SK-N-MC (cell line): ENCODE measurements around the gene NR3C1.

Experiments
- EZH2 ChIP-seq: fragments of 200-600 bp; sonication (generic); IDR thresholded peaks from one replicate; pipeline ENCODE4 v1.6.1; 2017; ENCODE audit warnings: antibody characterized with exemption
- POLR2AphosphoS5 ChIP-seq: IDR thresholded peaks from 2 replicates; pipeline ENCODE4 v1.6.1; 2012; ENCODE audit warnings: mild to moderate bottlenecking, low read depth, low read length, borderline replicate concordance

GRCh38 chr5:143370440-143370839 is 33.0 kb downstream of the NR3C1 start:
- no peak for TF ChIP-seq EZH2
- TF ChIP-seq POLR2AphosphoS5 = no peak
